HG03469 (cell line): ENCODE results near the gene ZNF587.
"Not testable (repeated sequence)": the region's sequence is repeated elsewhere in the genome, so short reads cannot be mapped to it uniquely, and the experiment has no call there.

Source experiments
- ATAC-seq: cut with Tn5 transposase; IDR thresholded peaks from one replicate; pipeline ENCODE4 v1.9.1; 2021; ENCODE audit warnings: mild to moderate bottlenecking, moderate library complexity, moderate number of reproducible peaks; ENCODE audit not compliant: unreplicated experiment

ZNF587 gene

DNA sequence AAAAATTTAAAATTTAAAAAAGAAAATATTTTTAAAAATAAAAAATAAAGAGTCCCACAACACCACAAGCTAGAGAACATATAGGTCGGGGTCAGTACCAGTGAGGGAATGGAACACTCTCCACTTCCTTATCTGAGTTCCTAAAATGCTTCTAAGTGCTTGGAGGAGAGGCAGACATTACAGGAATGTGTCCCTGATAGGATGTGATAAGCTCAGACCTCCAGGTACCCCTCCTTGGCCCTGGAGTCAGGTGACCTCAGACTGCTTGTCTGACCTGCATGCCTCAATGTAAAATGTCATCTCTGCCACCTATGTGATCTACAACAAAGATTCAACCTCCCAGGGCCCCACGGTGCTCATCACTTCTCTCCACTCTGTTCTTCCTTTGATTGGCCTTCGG, 36.4 kb downstream of the ZNF587 start:
- no peak for ATAC-seq

DNA sequence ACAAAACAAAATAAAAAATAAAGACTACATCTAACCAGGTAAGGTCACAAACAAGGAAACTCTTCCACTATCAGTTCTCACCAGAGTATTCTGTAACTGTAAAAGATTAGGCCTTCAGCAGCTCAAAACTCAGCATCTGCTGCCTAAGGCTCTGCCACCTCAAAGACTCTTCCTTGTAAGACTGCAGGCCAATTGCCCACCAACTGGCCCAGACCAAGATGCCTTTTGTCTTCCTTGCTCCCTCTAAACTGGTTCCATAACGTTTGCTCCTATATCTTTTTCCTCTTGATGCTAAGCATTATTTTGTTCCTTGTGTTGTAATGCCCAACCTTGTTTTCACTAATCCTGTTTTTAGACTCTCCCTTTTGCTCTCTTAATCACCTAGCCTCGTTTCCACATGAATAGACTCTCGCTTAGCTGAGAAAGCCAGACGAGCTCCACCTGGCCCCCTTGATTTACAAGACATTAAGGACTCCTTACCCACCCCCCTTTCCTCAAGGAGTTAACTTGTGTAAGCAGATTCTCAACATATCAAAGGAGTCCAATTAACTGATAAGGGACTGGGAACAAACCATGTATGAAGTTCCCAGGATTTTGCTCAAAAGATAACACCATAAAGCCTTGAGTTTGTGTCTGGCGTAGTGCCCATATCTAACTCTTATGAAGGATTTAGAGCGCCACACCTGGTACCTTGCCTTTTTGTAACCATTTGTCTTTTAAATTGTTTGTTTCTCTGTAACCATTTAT, 37.7 kb downstream of the ZNF587 start:
- ATAC-seq = no peak

DNA sequence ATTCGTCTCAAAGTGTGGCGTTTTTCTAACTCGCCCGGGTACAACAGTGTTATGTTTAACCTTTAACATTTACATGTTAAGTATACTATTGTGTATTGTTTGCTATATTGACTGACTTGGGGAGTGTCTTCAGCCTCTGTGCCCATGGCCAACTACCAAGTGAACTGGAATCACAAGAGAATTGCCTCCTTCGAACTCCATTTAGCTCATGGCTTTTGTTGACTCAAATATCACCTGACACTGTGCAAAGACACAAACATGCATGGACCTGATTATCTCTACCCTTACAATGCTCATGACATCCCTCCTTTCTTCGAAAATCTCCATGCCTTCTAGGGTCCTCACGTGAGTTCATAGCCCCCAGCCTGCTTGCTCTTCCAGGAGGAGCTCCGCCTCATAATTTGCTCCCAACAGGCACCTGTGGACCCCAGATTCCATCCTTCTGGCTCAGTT, 38.5 kb downstream of the ZNF587 start:
- no peak for ATAC-seq

DNA sequence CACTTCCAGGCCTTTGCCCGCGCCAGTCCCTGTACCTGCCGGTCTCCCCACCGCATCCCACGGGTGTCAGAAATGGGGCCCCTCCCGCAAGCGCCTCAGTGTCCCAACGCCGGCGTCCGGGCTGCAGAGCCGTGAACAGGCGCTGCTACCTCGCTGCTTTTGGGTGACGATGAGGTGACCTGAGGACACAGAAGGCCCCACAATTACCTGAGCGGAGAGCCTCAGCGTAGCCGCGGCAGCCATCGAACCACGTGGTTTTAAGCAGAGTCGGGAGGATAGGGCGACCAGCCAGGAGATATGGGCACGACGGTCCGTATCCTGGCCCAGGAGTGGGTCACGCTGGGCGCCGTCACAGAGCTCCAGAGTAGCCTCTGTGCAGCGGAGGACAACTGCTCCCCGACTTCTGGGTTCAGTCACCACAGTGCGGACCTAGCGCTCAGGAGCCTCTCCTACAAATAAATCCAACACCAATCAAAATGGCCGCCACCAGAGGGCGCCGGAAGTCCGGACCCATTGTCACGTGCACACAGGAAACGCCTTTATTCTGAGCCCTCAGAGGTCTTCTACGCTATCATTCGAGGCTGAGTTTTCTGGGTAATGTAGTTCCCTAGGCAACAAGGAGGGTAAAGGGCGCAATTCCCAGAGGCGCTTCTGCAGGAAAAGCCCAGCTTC, 39.0 kb downstream of the ZNF587 start, which contains the start of gene ZNF814:
TSS of gene ZNF814 (minus strand) at position 478 of the 672 bp plus-strand sequence. CDS start at position 243, 235 bp downstream.
- peak; percentile 42 for ATAC-seq

DNA sequence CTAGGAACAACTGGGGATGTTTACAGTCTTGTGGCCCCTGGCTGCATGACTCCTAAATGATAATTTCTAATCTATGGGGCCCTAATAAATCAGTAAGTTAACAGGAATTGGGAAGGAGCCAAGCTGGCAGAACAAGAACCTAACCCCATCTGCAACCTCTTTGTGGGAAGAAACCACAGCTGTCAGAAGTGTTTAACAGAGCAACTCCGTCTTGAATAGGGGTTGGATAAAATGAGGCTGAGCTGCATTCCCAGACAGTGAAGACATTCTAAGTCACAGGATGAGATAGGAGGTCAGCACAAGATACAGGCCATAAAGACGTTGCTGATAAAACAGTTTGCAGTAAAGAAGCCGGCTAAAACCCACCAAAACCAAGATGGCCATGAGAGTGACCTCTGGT, 41.0 kb downstream of the ZNF587 start:
- ATAC-seq = not testable (repeated sequence)

DNA sequence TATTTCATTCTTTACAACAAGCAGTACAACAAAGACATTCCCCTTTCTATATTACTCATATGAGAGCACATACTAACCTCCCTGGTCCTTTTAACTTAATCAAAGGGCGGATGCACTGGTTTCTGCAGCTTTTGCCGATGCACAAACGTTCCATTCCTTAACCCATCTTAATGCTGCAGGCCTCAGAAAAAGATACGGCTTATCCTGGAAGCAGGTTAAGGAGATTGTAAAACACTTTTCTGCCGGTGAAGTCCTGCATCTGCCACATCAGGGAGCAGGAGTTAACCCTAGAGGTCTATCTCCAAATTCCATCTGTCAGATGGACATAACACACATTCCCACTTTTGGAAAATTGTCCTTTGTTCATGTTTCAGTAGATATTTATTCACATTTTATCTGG, 50.7 kb downstream of the ZNF587 start:
- no peak for ATAC-seq

DNA sequence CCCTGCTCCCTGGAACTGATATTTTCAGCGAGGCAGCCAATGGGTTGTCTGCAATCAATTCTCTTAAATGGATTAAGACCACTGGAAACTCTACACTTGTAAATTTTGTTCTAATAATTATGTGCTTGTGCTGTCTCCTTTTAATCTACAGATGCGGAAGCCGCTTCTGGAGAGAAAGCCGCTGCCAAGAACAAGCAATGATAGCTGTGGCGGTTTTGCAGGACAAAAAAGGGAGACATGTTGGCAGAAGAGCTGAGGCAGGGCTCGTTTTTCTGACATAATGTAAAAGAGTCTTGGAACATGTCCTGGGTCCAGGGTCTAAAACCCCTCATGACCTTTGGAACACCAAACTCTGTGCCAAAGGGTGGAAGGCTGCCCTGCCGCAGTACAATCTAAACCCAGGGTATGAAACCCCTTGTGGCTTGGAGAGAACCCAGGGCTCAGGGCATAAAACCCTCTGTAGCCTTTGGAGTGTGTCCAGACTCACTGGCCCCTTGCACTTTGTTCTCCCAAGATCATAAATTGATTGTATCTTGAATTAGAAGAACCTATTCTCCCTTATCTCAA, 54.0 kb downstream of the ZNF587 start:
- no peak for ATAC-seq

DNA sequence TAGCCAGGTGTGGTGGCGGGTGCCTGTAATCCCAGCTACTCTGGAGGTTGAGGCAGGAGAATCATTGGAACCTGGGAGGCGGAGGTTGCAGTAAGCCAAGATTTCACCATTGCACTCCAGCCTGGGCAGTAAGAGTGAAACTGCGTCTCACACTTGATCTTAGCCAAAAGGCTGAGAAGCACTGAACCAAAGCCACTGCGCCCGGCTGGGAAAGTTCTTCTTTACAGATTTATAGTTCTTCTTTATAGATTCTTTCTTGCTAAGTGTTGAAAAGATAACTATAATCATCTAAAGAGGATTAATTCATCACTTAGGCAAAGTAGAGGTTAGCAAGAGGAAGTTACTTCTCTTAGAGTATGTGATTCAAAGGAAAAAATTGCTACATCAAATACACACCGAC, 55.6 kb downstream of the ZNF587 start:
- ATAC-seq = no peak

DNA sequence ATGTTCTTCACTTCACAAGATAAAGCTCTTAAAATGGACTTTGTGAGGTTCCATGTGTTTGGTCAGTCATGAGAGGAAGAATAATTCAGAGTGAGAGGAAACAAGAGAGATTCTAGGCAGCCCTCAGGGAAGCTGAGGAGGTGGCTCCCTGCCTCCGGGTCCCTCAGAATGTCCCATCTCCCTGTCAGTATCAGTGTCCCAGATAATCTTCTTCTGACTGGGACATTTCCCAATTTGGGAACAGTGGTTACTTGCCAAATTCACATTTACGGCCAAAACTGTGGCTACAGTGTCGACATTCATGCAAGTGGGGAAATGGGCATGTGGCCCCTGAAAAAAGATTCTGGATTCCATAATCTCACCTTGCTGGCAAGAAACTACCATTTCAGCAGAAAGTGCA, 57.7 kb downstream of the ZNF587 start:
- ATAC-seq = no peak

DNA sequence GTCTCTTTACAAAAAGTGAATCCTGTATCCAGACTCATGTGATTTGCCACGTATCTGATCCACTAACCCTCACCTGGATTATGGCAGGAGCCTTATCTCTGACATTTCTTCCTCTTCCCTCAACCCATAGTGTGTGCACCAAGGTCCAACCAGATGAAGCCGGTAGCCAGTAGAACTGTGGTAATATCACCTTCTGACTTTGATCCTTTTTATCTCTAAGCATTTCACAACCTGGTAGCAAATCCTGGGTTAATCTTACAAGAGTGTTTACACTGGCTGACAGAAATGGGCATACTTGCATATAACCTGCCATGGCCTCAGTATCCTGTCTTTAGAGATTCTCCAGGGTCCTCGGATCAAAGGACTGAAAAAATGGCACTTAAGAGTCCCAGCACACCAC, 64.9 kb downstream of the ZNF587 start:
- no peak for ATAC-seq
